GM18499 (cell line): Measurements from ENCODE around the gene DSN1.
"Not testable (repeated sequence)": the region's sequence is repeated elsewhere in the genome, so short reads cannot be mapped to it uniquely, and the experiment has no call there.

Experiments
- ATAC-seq: cut with Tn5 transposase; IDR thresholded peaks from one replicate; pipeline ENCODE4 v1.9.1; 2021; ENCODE audit warnings: moderate number of reproducible peaks; ENCODE audit not compliant: insufficient read depth, unreplicated experiment

DSN1 gene, protein sequence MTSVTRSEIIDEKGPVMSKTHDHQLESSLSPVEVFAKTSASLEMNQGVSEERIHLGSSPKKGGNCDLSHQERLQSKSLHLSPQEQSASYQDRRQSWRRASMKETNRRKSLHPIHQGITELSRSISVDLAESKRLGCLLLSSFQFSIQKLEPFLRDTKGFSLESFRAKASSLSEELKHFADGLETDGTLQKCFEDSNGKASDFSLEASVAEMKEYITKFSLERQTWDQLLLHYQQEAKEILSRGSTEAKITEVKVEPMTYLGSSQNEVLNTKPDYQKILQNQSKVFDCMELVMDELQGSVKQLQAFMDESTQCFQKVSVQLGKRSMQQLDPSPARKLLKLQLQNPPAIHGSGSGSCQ

GRCh38 chr20:36773597-36774390 is at the start of gene DSN1:
TSS of gene DSN1 (minus strand) at chr20:36773763. CDS start at chr20:36771458, 2,305 bp downstream.
- ATAC-seq, result peak; percentile 40

GRCh38 chr20:36823121-36823520 is 49.6 kb upstream of the DSN1 start:
- ATAC-seq, result no peak

DNA sequence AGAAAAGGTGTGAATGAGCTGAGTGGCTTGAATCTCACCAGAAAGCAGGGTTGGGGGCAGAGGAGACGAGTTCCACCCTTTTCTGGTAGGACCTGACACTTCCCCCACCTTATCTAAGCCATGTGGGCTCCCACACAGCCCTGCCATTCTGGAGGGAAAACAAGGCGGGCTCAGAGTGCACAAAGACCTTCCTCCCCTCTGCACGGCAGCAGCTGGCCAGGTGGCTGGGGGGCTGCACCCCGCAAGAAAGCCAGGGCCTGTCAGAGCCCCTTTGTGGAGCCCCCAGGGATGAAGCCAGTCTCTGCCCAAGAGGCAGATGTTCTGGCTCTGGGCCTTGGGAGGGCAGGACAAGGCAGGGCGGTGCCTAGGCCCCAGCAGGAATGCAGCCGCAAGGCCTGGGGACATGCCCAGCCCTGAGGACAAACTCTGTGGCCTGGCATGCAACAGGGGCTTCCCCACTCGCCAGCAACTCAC is 48.4 kb upstream of the DSN1 start:
- no peak for ATAC-seq

DNA sequence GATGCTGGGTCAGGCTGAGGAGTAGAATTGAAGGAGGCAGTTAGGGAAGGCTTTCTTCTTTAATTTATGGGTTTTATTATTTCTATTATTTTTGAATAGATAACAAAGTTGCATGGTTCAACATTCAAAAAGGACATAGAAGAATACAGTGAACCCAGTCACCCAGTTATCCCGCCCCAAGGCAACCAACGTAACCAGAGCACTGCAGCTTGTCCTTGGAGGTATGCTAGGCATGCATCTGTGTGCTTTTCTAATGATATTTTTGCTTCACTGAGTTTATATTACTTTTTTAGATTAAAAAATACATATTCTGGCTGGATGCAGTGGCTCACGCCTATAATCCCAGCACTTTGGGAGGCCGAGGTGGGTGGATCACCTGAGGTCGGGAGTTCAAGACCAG is 47.4 kb upstream of the DSN1 start:
- ATAC-seq, result no peak

GRCh38 chr20:36820073-36820472 is 46.5 kb upstream of the DSN1 start:
- no peak for ATAC-seq

DNA sequence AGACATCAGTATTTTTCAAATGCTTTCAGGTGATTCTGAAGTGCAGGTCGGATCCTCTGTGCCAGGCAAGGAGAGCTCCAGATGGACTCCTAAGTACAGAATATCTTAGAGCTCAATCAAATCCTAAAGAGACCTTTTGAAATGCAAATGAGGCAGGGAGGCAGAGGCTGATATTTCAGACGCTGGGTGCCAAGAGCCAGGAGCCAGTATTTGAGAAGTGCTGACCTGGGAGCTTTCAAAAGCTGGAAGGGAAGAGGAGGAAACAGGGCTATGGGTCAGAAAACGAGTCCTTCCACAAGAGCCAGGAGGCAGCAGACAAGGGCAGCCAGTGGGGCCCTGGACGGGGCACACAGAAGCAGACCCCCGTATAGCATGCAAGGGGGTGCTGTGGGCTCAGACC is 46.1 kb upstream of the DSN1 start:
- no peak for ATAC-seq

- ATAC-seq, result no peak
Observed at GRCh38 chr20:36818861-36819260, 45.3 kb upstream of the DSN1 start.

DNA sequence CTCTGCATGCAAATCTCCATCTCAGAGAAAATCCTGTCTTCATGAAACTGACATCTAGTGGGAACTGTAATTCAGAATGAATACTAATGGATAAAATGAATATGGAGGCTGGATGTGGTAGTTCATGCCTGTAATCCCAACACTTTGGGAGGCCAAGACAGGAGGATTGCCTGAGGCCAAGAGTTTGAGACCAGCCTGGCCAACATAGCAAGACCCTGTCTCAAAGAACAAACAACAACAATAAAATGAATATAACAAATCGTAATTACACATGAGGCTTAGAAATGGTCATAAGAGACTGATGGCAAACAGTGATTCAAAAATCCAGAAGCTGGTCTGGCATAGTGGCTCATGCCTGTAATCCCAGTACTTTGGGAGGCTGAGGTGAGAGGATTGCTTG is 44.6 kb upstream of the DSN1 start:
- no peak for ATAC-seq

- ATAC-seq, result no peak
Observed at GRCh38 chr20:36817496-36817895, 43.9 kb upstream of the DSN1 start.

GRCh38 chr20:36815454-36816091 is 42.0 kb upstream of the DSN1 start:
- ATAC-seq, result no peak

GRCh38 chr20:36812594-36813463 is 39.3 kb upstream of the DSN1 start:
- no peak for ATAC-seq

DNA sequence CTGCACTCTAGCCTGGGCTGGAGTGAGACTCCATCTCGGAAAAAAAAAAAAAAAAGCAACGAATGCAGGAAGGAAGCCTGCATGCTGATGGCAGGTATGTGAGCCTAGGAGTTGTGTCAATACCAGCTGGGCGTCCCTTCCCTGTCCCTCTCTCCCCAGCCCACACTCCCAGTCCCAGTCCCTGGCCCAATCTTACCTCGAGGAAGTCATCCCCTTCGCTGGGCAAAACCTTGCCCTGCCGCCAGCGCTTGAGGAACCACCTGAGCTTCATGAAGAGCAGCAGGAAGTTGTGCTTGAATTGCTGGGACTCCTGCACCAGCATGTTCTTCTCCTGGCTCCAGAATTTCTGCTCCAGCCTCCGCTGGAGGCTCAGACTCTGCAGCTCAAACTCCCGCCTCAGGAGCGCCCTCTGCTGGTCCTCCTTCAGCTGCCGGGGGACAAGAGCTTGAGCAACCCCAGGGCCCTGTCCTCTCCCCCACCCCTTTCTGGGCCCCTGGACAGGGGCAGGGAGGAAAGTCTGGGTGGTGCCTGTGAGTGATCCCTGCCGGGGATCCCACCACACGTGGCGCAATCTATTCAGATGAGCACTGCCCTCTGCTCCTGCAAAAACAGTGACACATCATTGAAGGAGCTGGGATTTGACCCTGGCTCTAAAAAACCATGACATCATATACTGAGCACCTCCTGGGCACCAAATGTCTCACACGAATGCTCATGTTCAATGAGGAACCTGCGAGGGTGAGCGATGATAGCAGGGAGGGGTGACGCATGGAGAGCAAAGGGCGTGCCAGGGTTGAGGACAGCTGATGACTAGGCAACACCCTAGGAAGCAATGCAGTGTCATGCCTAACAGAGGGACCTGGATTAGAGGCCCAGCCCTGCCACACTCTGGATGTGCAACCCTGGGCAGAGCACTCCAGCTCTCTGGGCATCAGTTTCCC is 35.0 kb upstream of the DSN1 start:
- ATAC-seq, result no peak

GRCh38 chr20:36806049-36806448 is 32.5 kb upstream of the DSN1 start:
- no peak for ATAC-seq

- ATAC-seq, result no peak
Observed at GRCh38 chr20:36805396-36805795, 31.8 kb upstream of the DSN1 start.

- no peak for ATAC-seq
Observed at GRCh38 chr20:36804425-36804824, 30.9 kb upstream of the DSN1 start.

DNA sequence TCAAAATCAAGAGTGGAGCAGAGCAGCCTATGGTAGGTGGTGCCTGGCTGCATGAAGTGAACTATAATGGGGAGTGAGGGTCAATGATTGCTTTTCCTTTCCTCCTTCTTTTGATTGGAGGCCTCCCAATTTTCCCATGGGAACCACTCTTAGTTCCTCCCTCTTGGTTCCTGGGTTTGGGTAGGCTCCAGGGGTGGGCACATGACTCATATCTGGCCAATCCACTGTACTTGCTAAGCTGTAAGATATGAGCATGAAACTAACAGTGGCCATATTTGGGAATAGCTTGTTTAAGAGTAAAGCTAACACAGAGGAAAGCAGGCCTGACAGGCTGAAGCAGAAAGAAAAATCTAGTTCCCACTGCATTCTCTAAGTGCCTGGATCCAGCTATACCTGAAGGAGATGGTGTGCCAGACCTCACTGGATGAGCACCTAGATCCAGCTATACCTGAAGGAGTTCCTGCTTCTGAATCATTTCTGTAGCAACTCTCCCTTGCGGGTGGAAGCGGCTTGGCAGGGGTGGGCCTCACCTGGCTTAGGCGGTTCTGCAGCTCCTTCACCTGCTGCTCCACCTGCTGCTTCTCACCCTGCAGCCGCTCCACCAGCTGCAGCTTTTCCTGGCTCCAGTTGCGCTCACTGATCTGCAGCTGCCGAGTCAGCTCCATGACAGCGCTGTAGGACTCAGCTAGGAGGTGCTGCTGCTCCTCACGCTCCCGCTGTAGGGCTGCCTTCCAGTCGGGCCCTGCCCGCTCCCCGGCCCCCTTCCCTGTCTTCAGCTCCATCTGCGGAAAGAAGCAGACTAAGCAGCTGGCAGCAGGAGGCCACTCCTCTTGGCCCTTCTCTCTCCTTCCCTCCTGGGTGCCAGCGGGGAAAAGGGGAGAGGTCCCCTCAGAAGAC is 29.0 kb upstream of the DSN1 start:
- ATAC-seq, result no peak

DNA sequence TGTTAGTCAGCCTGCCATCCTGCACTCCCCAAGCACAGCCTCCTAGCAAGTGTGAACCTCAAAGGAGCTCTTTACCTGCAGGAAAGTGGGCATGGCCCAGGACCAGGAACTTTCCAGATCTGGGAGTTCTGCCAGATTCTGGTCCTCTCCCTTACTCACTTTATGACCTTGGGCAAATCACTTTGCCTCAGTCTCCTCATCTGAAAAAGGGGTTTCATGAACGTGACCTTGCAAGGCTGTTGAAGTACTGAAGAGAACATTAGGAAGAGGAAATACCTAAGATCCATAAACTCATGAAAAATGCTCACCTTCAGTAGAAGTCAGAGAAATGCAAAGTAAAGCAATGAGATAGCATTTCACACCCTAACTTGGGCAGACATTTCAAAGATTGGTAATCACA is 26.8 kb upstream of the DSN1 start:
- no peak for ATAC-seq

- ATAC-seq, result not testable (repeated sequence)
Observed at GRCh38 chr20:36799313-36799712, 25.8 kb upstream of the DSN1 start.
